Measurements from ENCODE around the gene ANLN.
"Not testable (repeated sequence)": the region's sequence is repeated elsewhere in the genome, so short reads cannot be mapped to it uniquely, and the experiment has no call there.

The ANLN gene

GRCh38 chr7:36468370-36469101 lies 78.9 kb downstream of the ANLN start:
- DNase-seq (ENCODE audit: low spot score), result no peak

GRCh38 chr7:36469236-36469635 lies 79.6 kb downstream of the ANLN start:
- no peak for DNase-seq (ENCODE audit: low spot score)

GRCh38 chr7:36472141-36472729 lies 82.6 kb downstream of the ANLN start:
- DNase-seq (ENCODE audit: low spot score), result no peak

- DNase-seq (ENCODE audit: low spot score), result peak; percentile 14
These were observed 84.0 kb downstream of the ANLN start for GRCh38 chr7:36473454-36474282.

- DNase-seq (ENCODE audit: low spot score), result no peak
These were observed 84.8 kb downstream of the ANLN start for GRCh38 chr7:36474283-36475010.

- DNase-seq (ENCODE audit: low spot score), result no peak
These were observed 85.3 kb downstream of the ANLN start for GRCh38 chr7:36475011-36475342.

GRCh38 chr7:36475381-36475780 lies 85.7 kb downstream of the ANLN start:
- no peak for DNase-seq (ENCODE audit: low spot score)

GRCh38 chr7:36478745-36479144 lies 89.1 kb downstream of the ANLN start:
- DNase-seq (ENCODE audit: low spot score), result no peak

GRCh38 chr7:36483853-36484252 lies 94.2 kb downstream of the ANLN start:
- not testable (repeated sequence) for DNase-seq (ENCODE audit: low spot score)

GRCh38 chr7:36484265-36484664 lies 94.6 kb downstream of the ANLN start:
- DNase-seq (ENCODE audit: low spot score), result no peak

- DNase-seq (ENCODE audit: low spot score), result no peak
These were observed 96.7 kb downstream of the ANLN start for GRCh38 chr7:36486336-36486735.

GRCh38 chr7:36487756-36488336 lies 98.2 kb downstream of the ANLN start:
- DNase-seq (ENCODE audit: low spot score), result peak; percentile 6

GRCh38 chr7:36488672-36489071 lies 99.0 kb downstream of the ANLN start:
- DNase-seq (ENCODE audit: low spot score), result not testable (repeated sequence)

- DNase-seq (ENCODE audit: low spot score), result no peak
These were observed 100.8 kb downstream of the ANLN start for GRCh38 chr7:36490419-36490830.

- DNase-seq (ENCODE audit: low spot score), result no peak
These were observed 101.7 kb downstream of the ANLN start for GRCh38 chr7:36491317-36491716.

GRCh38 chr7:36496576-36496975 lies 106.9 kb downstream of the ANLN start:
- no peak for DNase-seq (ENCODE audit: low spot score)

GRCh38 chr7:36497176-36497575 lies 107.5 kb downstream of the ANLN start:
- DNase-seq (ENCODE audit: low spot score), result not testable (repeated sequence)

GRCh38 chr7:36497775-36498174 lies 108.1 kb downstream of the ANLN start:
- no peak for DNase-seq (ENCODE audit: low spot score)

All from hematopoietic multipotent progenitor cell treated with erythropoietin and hydrocortisone succinate and interleukin-3 and kit ligand, for 15 days (in vitro differentiated cells).